GM21423 (cell line): ENCODE measurements around the gene ITPR2.

Experiments
- ATAC-seq: cut with Tn5 transposase; IDR thresholded peaks from one replicate; pipeline ENCODE4 v1.9.1; 2021; ENCODE audit warnings: mild to moderate bottlenecking, moderate library complexity; ENCODE audit not compliant: unreplicated experiment

Gene ITPR2

DNA sequence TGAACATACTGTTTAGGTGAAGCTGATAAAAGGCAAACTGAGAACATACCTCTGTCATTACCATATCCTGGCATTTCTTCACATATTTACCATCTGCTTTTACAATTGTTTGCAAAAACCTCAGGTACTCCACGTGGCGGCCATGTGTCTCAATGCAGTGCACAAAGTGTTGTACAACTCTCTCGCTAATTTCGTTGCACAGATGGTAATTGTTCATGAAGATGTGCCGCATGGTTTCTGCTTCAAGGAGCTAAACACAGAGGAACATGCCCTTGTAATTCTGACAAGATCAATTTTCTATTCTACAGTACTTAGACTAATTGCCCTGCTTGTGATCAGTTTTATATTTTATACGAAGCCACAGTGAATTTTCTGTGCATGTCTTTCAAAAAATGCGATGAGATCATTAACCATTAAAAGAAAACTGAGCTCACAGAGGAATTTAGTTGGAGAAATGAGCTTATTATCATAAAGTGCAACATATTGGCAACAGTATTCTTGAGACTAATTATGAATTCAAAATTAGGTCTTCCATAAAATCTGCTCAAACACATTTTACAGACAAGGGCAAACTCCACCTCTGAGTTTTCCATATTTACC is 233.8 kb downstream of the ITPR2 start:
- ATAC-seq, result no peak

DNA sequence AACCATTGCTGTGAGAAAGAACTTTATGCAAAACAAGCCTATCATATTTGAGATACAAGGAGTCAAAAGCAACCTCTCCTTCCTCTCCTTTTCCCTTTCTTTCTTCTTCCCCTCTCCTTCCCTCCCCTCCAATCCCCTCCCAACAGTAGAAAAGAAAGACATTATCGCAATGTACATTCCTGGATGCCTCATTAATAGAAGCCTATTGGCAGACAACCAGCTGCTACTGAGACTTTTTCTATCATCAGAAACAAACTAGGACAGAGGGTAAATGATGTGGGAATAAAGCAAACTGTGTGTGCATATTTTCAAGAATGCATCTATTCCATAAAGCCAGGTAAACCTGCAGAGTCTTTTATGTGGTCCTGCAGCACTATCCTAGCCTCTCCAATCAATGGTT is 237.2 kb downstream of the ITPR2 start:
- no peak for ATAC-seq

DNA sequence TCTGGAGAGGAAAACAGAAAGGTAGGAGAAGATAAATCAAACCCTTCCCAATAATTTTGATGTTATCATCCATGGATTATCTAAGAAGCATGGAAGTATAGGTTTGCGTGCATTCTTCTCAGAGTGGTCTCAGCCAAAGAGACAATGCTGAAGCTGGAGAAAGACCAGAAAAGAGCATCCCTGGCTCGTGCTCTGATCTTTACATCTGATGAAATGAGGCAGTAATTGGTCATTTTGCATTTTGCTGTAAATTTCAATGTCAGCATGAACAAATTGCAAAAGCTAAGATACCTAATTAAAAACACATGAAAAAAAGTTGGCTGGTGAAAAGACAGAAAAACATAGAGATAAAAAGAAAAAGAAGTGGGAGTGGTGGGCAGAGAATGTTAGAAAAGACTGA is 252.4 kb downstream of the ITPR2 start:
- no peak for ATAC-seq

DNA sequence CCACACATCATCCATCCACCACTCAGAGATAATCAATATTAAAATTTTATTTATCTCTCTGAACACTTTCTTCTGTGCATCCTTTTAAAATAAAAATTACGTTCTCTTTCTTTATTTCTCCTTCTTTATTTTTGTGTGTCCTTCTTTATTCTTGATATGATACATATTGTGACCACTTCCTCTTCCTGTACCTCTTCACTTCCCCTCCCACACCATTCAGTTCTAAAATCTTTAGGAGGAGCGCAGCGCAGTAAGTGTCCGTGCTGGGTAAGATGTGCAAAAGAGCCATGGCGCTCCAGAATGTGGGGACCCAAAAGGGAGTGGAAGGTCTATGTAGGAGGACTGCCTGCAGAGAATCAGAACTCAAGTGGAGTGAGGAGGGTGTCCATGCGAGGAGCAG is 256.7 kb downstream of the ITPR2 start:
- no peak for ATAC-seq

DNA sequence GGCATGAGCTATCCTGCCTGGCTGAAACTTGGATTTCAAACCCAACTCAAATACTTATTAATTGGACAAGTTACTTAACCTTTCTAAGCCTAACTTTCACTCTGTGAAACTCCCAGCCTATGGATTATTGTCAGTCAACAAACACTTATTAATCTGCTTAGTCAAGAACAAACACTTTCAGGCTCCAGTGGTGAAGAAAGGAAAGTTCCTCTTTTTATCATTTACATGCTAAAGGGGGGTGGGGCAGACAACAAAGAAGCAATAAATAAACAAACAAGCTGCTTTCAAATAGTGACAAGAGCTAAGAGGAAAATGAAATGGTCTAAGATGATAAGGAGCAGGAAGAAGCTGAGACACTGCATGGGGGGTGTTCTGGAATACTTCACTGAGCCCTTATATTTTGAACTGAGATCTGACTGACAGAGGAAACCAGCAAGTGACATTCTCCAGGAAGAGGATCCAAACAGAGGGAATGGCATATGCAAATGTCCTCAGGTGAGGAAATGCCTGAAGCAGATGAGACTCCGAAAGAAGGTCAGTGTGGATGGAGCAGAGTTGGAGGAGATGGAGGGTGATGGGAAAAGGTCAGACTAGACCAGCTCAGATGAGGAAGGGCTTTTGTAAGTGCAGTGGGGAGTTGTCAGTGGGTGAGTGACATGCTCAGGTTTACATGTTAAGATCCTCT is 259.6 kb downstream of the ITPR2 start:
- no peak for ATAC-seq

DNA sequence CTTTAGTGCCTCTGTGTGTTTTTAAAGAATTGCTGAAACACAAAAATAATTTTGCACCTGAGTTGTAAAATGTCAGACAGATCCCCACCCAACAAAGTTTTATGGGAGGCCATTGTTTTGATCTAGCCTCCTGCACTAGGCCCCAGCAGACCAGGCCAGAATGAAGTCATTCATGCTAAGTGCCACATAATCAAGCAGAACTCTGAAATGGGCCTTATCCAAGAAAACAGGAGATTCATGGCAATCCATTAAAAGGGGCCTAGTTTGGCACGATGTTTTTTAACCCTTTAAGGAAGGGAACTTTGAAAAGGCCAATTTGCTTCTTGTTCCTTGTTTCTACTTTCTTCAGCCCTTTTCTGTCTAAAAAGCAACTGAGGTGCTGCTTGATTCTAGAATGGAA is 260.9 kb downstream of the ITPR2 start:
- ATAC-seq, result no peak

DNA sequence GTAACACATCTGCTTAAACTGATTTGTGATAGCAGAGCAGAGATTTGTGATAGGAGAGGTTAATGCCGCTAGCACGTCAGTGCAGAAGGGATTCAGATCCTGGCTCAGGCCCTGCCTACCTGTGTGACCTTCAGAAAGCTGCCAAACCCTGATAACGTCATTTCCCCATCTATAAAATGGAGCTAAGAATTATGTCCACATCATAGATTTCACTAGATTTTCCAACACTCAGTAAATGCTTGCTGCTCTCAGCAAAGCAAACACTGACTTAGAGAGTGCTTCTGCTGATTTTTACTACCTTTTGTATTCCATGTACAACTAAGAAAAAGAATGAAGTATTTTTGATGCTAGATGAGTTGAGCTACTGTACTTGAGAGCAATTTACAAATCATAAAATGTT is 261.4 kb downstream of the ITPR2 start:
- ATAC-seq, result no peak

DNA sequence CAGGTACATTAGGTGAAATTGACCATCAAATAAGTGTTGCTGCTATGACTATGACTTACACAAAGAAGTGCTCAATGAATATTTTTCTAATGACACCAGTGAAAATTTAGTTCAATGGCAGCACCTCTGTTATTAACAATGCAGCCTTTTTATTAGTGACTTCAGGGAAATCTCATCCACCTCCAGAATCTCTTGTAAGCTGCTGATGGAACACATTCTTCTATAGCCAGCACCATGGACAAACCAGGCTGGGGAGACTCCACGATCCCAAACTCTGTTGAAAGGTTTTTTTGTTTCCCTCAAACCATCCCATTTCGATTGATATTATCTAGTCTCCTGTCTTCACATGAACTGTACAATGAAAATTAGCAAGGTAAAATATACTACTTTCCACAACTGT is 265.9 kb downstream of the ITPR2 start:
- ATAC-seq, result no peak

DNA sequence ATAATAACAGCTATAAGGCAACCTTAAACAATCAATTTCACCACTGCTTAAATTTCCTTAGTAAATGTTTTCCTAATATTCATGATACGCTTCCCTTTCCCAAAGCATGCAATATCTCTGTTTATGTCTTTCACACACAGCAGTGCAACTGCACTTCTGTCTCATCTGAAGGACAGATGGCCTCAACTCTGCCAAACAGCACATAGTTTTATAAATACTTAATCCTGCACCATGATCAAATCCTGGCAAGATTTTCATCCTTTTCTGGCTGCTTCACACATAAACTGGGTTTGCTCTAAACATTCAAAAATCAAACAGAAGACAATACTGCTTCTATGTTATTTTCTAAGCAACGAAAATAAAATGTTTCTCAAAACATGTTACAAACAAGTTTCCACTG is 266.3 kb downstream of the ITPR2 start:
- no peak for ATAC-seq

DNA sequence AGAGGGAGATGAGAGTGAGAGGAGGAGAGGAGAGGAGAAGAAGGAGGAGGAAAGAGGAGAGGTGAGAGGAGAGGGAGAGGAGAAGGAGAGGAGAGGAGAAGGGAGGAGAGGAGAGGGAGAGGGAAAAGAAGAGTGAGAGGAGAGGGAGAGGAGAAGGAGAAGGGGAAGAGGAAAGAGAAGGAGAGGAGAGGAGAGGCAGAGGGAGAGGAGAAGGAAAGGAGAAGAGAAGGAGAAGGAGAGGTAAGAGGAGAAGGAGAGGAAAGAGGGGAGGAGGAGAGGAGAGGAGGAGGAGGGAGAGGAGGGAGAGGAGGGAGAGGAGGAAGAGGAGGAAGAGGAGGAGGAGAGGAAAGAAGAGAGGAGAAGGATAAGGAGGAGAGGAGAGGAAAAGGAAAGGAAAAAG is 266.8 kb downstream of the ITPR2 start:
- ATAC-seq, result no peak

DNA sequence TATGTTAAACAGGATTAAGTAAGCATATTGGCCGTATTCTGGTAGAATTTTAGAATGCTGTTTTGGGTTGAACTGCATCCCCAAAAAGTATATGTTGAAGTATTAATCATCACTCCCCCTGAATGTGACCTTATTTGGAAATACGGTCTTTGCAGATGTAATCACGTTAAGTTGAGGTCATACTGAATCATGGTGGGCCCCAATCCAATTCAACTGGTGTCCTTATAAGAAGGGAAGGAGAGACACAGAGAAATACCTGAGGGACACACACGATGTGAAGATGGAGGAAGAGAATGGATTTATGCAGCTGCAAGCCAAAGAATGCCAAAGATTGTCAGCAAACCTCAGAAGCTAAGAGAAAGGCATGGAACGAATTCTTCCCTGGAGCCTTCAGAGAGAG is 268.6 kb downstream of the ITPR2 start:
- ATAC-seq, result no peak

DNA sequence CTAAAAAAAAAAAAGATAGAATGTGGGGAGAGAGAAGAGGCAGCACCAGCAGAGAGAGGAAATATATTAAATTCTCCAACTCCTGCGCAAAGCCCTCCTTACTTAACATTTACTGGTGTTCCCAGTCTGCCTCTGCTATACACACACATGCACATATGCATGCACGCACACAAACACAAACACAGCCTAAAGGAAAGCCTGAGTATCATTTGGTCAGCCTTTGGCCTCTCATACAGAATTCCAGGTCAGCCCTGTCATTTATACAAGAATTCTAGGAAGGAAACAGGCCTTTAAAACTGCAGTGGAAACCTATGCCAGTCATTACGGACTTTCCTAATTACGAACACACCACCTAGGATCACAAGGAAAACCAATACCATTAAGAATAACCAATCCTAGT is 269.4 kb downstream of the ITPR2 start:
- ATAC-seq, result no peak

DNA sequence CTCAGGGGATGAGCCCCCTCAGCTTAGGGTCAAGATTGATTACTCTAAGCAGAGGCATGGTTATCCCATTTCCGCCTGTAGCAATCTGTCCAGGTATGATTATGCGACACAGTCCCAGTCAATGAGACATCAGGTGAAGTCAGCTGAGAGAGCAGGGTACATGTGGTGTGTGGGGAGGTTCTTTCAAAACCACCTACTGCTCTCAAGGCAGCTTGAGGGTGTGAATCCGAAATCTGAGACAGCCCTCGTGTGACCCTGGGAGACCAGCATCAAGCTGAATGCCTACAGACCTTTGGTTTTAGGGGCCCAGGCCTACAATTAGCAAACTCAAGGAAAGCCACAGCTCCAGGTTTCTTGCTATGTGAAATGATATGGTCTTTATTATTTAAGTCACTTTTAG is 275.7 kb downstream of the ITPR2 start:
- no peak for ATAC-seq

DNA sequence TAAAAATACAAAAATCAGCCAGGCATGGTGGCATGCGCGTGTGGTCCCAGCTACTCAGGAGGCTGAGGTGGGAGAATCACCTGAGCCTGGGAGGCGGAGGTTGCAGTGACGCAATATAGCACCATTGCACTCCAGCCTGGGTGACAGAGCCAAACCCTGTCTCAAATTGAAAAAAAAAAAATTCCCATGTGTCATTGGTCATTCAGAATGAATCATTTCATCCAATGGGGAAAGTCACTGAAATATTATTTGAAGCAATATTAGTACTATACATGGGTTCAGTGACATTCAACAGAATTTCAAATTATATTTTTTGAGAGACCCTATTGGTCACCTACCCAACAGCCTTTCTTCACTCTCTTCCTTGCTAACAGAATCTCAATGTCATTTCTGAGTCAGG is 276.1 kb downstream of the ITPR2 start:
- no peak for ATAC-seq

DNA sequence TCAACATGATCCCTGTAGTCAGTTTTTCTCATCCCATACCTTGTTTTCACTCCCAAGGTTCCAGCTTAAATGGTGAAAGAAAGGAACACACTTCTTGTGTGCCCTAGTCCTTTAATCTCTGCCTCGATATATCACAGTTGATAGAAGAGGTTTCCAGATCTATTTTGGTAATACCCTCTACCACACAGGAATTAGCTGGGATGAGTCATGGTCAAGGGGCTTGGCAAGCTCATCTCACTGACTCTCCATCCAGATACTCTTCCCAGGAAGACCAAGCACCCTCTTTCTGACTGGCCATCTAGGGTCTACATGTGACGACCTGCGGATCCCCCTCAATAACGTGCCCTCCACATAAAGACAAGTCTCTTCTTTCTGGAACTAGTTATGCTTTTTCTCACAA is 277.9 kb downstream of the ITPR2 start:
- ATAC-seq, result no peak

DNA sequence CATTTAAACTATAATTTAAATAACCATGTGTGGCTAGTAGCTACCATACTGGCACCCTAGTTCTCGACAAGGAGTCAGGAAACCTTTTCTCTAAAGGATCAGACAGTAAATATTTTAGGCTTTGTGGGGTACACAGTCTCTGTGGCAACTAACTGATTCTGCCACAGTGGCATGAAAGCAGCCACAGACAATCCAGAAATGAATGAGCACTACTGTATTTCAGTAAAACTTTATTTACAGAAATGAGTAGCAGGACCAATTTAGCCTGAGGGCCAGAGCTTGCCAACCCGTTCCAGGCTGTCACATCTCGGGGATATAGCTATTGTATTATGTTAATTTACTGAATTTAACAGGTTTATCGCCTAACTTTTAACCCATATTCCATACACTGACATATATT is 278.7 kb downstream of the ITPR2 start:
- no peak for ATAC-seq

DNA sequence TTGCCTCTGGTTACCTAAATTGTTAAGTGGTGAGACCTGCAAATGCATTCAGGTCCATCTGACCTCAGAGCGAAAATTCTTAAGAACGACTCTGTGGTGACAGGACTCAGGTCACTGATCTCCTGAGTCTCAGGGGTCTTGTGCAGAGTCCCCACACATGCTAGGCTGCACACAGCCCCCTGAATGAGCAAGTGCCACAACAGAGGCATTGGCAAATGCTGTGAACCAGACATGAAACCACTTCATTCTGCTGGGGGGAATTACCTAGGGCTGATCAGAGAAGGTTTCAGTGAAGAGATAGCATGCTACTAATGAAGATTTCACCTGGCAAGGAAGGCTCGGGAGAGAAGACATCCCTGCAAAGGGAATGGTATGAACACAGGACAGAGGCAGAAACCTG is 281.6 kb downstream of the ITPR2 start:
- no peak for ATAC-seq

DNA sequence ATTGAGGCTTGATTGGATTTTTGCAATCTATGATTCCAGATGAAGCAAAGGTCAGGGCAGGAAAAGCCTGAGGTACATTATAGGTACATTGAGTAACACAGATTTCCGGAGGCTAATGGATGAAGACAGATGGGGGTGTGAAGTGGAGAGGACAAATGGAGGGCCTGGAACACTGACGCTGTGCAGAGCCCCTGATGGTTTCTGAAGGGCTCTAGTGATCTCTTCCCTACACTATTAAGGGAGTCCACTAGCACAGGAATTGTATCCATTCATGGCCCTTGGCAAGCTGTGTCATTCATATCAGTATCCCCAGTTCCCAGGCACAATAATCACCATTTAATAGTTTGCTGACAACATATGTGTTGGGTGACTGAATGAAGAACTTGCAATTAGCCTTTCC is 284.8 kb downstream of the ITPR2 start:
- no peak for ATAC-seq

DNA sequence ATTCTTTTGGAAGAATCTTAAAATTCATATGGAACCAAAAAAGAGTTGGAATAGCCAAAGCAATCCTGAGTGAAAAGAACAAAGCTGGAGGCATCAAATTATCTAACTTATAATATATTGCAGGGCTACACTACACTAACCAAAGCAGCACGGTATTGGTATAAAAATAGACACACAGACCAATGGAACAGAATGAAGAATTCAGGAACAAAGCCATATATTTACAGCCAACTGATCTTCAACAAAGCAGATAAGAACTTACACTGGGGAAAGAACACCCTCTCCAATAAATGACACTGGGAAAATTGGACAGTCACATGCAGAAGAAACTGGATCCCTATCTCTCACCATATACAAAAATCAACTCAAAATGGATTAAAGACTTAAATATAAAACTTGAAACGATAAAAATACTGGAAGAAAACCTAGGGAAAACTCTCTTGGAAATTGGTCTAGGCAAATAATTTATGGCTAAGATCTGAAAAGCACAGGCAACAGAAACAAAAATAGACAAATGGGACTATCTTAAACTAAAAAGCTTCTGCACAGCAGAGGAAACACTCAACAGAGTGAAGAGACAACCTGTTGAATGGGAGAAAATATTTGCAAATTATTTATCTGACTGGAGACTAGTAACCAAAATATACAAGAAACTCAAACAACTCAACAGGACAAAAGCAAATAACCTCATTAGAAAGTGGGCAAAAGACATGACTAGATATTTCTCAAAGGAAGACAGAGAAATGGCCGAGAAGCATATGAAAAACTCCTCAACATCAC is 286.3 kb downstream of the ITPR2 start:
- no peak for ATAC-seq

DNA sequence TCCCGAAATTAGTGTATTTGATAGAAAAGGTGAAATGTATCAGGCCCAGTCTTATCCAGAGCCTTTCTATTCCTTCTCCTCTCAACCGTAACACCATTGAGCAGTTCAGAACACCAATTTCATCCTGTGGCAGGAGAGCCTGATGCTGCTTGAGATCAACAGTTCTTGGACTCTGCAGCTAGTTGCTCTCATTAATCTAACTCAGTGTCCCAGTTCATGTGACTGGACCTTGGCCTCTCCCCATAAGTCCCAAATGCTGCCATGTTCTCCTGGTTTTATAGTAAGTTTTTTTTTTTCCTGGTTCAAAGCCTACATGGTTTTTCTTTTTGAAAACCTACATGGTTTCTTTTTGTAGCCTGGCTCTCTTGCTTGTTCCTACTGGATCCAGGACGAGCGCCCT is 293.9 kb downstream of the ITPR2 start:
- no peak for ATAC-seq

DNA sequence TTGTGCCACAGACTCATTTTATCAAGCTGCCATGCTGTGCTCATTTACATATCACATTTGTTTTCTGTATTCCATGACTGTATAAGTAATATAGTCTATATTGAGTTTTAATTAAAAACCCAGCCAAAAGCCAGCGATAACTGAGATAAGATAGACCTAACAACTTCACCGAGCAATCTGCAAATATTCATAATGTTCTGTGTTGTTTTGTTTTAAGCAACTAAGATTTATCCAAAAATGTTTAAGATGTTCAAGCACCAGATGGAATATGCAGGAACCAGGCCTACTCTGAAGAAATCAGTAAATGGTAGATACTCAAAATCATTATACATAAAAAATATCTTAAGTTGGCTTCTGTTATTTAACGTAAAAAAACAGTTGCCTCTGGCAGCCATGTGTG is 295.3 kb downstream of the ITPR2 start:
- no peak for ATAC-seq

DNA sequence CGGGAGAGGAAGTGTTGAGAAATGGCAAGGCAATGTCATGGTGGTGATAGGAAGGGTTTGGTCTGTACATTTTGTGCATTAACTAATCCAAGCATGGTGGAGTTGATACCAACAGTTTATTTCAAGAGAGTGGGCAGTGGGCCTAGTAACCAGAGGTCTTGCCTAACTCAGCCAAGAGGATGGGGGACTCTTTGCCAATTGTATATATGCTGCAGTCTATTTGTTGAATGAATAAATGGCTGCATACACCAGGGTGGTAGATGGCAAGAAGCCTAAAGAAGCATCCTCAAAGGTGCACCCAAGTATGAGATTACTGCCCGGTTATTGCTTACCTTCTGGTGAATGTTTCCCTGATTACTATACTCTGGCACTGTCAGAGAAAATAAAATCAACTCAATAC is 295.9 kb downstream of the ITPR2 start:
- no peak for ATAC-seq
